A172 (cell line): ENCODE data around the gene RIMBP3C. TPM values are rescaled to one million over a fixed set of nuclear protein-coding genes. Genes with fewer than 3 reads are reported as not detected.
"Not testable (repeated sequence)": the region's sequence is repeated elsewhere in the genome, so short reads cannot be mapped to it uniquely, and the experiment has no call there.

Experiments
- DNase-seq: peaks from one replicate; pipeline ENCODE4 v3.0.0-alpha.2; 2015; ENCODE audit warnings: low spot score
- total RNA-seq: library from RNA; depleted of rRNA; stranded (reverse); fragments of >200 nt; shearing (Covaris generic); gene quantifications from 2 replicates; pipeline ENCODE4 v1.2.3, GENCODE V29; 2014; rRNA removed

Gene RIMBP3C
- total RNA-seq, 1 experiment from 2014 or later = 0.50 TPM

DNA sequence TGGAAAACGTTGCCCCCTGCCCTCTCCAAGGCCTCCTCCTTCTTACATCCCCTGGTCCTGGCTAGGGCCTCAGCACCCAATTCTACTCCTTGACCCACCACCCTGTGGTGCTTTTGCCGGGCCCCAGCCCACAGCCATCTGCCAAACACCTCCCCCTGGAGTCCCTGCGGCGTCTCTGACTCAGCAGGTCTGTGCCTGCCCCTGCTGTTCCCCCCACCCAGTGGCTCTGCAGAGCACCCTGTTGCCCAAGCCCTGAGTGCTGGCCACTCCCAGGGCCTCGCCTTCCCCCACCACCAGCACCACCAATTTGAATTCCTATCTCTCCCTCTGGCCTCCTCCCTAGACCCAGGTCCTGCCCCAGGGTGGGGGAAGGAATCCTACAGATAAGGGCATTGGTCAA, 19.7 kb downstream of the RIMBP3C start:
- DNase-seq = not testable (repeated sequence)

DNA sequence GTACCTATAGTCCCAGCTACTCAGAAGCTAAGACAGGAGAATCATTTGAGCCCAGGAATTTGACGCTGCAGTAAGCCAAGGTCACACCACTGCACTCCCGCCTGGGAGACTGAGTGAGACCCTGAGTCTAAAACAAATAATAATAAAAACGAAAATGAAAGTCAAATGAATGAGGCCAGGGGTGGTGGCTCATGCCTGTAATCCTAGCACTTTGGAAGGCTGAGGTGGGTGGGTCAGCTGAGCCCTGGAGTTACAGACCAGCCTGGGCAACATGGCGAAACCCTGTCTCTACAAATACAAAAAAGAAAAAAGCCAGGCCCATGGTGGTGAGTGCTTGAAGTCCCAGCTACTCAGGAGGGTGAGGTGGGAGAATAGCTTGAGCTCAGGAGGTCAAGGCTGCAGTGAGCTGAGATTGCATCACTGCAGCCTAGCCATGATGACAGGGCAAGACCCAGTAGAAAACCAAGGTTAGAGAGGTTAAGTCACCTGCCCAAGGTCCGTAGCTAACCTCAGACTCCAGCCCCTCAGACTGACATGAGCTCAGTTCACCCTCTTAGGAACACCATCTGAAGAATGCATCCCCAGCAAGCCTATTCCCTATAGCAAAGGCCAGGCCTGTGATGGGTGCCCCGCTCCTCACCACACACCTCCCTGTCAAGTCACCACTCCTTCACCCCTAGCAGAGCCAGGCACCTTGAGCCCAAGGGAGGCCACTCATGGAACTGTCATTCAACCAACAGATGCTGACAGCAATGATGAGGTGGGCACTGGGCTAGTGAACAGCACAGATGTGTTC, 24.4 kb downstream of the RIMBP3C start:
- not testable (repeated sequence) for DNase-seq

DNA sequence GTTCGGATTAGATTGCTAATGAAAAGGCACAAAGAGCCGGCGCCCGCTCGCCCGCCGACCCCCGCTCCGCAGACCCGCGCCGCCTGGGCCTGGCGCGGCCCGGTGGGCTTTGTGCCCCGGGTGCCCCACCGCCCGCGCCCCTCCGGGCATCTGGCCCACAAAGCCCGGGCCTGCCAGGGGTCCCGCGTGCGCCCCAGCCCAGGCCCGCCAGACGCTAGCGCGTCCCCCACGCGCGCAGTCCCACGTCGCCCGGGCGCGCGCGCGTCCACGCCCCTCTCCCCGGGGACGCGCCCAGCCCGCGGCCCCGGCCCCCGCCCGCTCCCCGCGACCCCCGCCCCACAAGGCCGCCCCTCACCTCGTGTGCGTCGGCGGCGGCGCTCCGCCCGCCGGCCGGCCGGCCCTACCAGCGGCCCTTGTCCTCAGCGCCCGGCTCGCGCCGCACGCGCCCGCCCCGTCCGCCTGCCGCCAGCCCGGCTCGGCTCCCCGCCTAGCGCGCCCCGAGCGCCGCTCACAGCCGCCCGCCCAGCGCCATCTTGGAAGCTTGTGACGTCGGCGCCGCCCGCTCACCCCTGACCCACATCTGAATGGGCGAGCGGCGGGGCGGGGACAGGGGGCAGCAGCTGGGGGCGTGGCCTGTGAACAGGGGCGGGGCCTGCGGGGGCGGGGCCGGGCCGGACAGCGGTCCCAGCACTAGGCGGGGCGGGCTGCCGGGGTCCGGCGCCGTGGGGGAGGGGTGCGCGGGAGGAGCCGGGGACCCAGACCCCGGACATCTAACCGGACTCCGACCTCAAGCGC, 34.1 kb downstream of the RIMBP3C start:
- not testable (repeated sequence) for DNase-seq

DNA sequence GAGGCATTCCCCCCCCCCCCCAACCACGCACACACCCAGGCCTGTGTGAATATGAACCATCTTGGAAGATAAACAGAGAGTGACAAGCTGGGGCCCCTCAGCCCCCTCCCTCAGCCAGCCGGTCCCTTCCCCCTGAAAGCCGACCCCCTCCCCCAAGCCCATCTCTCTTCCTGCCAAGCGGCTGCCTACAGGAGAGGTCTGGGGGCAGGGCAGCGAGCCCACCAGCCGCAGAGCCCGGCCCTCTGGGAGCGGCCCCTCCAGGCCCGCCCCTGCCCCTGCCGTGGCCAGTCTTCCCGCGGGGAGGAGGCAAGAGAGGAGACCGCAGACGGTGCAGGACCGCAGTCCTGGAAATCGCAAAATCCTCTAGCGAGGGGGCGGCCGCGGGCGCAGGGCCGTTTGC, 34.7 kb downstream of the RIMBP3C start:
- not testable (repeated sequence) for DNase-seq

DNA sequence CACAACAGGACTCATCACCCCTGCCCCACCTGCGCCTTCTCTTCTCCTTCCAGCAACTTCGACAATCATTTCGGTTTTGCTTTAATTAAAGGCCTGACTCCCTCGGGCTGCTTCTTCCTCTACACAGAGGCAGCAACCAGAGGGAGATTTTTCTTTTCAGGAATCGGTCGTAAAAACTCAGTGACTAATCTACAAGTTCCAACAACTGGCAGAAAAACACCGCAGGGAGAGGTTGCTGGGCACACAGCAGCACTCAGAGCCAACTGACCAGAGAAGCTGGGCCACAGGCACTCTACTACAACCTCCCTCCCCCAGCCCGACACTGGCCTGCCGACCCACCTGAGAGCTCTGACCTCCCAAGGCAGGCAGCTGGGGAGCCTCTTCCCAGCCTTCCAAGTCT, 36.0 kb downstream of the RIMBP3C start:
- DNase-seq = not testable (repeated sequence)

DNA sequence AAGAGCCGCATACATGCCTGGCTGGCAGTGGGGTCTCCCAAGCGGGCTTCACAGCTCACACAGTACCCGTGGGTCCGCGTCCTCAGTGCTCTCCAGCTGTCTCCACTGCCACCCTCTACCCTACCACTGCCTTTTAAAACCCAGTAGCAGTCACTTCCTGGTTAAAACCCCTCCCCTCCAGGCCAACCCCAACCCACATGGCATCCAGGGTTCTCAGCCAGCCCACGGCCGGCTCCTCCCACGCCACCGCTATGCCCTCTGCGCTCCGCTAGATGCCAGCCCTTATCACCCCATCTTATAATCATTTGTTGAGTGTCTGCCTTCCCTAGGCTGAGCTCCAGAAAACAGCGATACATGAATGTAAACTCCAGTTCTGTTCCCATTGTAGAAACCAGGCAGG, 37.1 kb downstream of the RIMBP3C start:
- DNase-seq = not testable (repeated sequence)

DNA sequence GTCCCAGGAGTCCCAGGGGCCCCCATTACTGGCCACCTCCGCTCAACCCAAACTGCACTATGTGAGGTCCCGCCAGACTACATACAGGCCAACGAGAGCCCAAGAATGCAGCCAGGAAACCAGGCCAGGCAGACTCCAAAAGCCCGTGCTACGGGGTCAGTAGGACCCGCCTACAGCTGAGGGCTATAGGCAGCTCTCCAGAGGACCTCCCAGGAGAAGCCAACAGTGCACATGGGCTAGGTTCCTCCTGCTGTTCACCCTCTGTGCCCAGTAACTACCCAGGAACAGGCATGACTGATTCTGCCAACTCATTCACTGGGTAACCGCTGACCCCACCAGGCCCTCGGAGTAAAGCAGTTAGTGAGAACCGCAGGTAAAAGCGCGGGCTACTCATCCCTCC, 39.2 kb downstream of the RIMBP3C start:
- DNase-seq = not testable (repeated sequence)

DNA sequence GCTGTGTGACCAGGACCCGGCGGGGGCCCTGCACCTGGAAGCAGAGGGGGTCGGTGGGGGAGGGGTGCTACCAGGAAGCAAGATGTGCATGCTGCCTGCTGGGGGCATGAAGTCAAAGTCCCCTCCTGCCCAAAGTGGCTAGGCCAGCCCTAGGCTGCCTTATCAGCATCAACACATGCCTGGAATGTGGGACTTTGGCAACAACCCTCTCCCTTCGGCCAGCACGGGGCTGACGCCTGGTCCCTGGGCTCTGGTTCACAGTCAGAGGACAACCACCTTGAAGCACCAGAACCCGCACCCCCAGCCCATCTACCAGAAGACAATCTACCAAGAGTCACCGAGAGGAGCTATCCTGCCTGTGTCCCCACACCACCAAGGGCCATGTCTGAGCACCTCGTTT, 40.9 kb downstream of the RIMBP3C start:
- DNase-seq = not testable (repeated sequence)

DNA sequence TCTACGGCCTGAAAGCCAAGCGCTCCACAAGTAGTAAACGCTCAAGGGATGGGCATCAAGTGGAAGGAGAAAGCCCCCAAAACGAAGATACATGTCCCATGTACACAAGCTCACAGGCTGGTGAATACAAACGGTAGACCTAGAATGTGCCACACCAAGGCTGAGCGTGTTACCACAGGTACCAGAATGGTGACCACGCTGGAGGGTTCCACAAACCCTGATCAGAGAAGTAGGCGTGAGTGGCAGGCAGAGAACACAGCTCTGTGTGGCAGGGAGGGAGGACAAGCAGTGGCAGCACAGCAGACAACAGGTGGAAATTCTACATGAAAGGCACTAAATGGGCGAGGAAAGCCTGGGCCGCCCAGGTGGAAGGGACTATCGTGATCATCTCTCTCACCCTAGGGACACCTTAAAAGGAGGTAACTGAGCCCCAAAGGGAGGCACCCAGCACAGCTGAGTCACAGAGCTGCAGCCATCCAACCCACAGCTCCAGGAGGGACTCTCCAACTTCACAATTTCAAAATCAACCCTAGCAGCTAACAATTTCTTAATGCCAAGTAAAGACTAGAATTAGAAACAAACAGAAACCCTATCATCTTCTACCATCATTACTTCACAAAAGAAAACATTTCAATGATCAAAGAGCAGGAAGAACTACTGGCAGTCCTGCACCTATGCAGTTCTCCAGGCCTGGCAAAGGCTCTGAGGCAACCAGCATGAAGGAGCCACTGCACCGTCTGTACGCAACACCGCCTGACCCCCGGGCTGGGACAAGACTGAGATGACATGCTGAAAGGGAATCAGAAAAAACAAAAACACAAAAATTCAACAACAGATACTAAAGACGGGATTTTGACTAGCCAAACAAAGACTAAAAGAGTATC, 51.4 kb downstream of the RIMBP3C start:
- DNase-seq = not testable (repeated sequence)

DNA sequence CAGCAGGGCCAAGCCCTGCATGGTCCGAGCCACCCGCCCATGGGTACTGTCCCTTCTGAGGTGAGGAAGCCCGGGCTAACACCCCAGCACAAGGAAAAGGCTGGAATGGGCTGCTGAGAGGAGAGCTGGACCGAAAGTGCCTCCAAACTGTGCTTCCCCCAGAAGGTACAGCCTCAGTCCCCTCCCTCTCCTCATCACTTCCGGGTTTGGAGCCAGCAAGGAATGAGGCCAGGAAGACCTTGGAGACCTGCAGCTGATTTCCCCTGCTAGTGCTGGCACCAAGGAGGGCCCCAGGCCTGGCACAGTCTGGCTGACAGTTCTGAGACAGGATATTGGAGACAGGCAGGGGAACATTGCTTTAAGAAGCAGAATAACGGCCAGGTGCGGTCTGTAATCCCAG, 52.8 kb downstream of the RIMBP3C start:
- DNase-seq = not testable (repeated sequence)

DNA sequence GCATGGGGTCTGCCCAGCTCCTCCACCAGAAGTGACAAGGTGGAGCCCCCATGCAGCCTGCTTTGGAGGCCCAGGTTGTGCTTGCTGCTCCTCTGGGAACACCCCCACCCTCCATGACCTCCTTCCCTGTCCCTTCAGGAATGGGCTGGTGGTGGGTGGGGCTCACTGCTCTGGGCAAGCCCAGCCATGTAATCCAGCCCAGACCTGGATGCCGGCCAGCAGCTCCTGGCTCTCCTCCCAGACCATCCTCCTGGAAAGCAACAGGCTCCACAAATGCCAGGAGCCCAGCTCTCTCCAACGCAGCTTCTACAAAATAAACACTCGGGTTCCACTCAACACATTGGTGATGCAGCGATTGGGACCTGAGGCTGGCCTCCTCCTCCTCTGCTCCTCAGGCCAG, 53.3 kb downstream of the RIMBP3C start:
- DNase-seq = not testable (repeated sequence)

Other genes starting within 250 kb of the RIMBP3C start
- 0.02 and 0.65 TPM in 2 replicates for gene RIMBP3B, start 167.7 kb downstream of the RIMBP3C start, total RNA-seq
- gene HIC2, start 134.1 kb downstream of the RIMBP3C start, total RNA-seq = 0.53 and 1.1 TPM in 2 replicates
- gene TMEM191C, start 84.1 kb downstream of the RIMBP3C start, total RNA-seq = 1.2 and 3.3 TPM in 2 replicates
- 31.5 and 33.7 TPM in 2 replicates for gene UBE2L3, start 16.3 kb upstream of the RIMBP3C start, total RNA-seq
- gene YDJC, start 78.6 kb upstream of the RIMBP3C start, total RNA-seq = 15.1 and 18.2 TPM in 2 replicates
- gene CCDC116, start 81.3 kb upstream of the RIMBP3C start, total RNA-seq = 0.12 TPM in 1 of 2 replicates, not detected in the other
- 14.7 and 16.6 TPM in 2 replicates for gene SDF2L1, start 90.8 kb upstream of the RIMBP3C start, total RNA-seq
- gene PPIL2, start 114.6 kb upstream of the RIMBP3C start, total RNA-seq = 9.0 and 13.9 TPM in 2 replicates
- gene YPEL1, start 184.3 kb upstream of the RIMBP3C start, total RNA-seq = 0.67 and 2.7 TPM in 2 replicates